Hematopoietic multipotent progenitor cell treated with erythropoietin and hydrocortisone succinate and interleukin-3 and kit ligand, for 4 days (in vitro differentiated cells): ENCODE data around the gene PYDC1.

Experiments used
- DNase-seq: peaks from one replicate; pipeline ENCODE4 v3.0.0-alpha.2; 2015

PYDC1 gene

GRCh38 chr16:31177136-31177535 lies 39.8 kb downstream of the PYDC1 start:
- peak; percentile 82 for DNase-seq

GRCh38 chr16:31170048-31170447 lies 46.9 kb downstream of the PYDC1 start:
- DNase-seq, result peak; percentile 59

- DNase-seq, result no peak
Measured at GRCh38 chr16:31168848-31169247, 48.1 kb downstream of the PYDC1 start.

GRCh38 chr16:31167315-31167714 lies 49.6 kb downstream of the PYDC1 start:
- DNase-seq, result no peak
